ENCODE measurements around the gene ASRGL1.

The ASRGL1 gene

GRCh38 chr11:62419314-62419929 is 82.2 kb downstream of the ASRGL1 start:
- DNase-seq = no peak

- no peak for DNase-seq
Observed at GRCh38 chr11:62419943-62420342, 82.7 kb downstream of the ASRGL1 start.

- no peak for DNase-seq
Observed at GRCh38 chr11:62420882-62421281, 83.6 kb downstream of the ASRGL1 start.

GRCh38 chr11:62421996-62422395 is 84.7 kb downstream of the ASRGL1 start:
- DNase-seq = no peak

- DNase-seq = no peak
Observed at GRCh38 chr11:62423012-62423411, 85.8 kb downstream of the ASRGL1 start.

- DNase-seq = no peak
Observed at GRCh38 chr11:62427630-62428233, 90.5 kb downstream of the ASRGL1 start.

GRCh38 chr11:62428871-62429560 is 91.8 kb downstream of the ASRGL1 start:
- DNase-seq = no peak

- DNase-seq = no peak
Observed at GRCh38 chr11:62430425-62430824, 93.2 kb downstream of the ASRGL1 start.

- DNase-seq = no peak
Observed at GRCh38 chr11:62431171-62431901, 94.1 kb downstream of the ASRGL1 start.

GRCh38 chr11:62432695-62433094 is 95.4 kb downstream of the ASRGL1 start:
- no peak for DNase-seq

GRCh38 chr11:62433141-62433903 is 96.1 kb downstream of the ASRGL1 start:
- no peak for DNase-seq

- no peak for DNase-seq
Observed at GRCh38 chr11:62433904-62434276, 96.6 kb downstream of the ASRGL1 start.

- no peak for DNase-seq
Observed at GRCh38 chr11:62435846-62436660, 98.8 kb downstream of the ASRGL1 start.

GRCh38 chr11:62437616-62438015 is 100.4 kb downstream of the ASRGL1 start:
- no peak for DNase-seq

GRCh38 chr11:62438641-62439040 is 101.4 kb downstream of the ASRGL1 start:
- no peak for DNase-seq

GRCh38 chr11:62439785-62440602 is 102.7 kb downstream of the ASRGL1 start:
- no peak for DNase-seq

Measured in DMS 273 treated with DMSO at 0.1 percent for 48 hours (cell line).